AML-193 (cell line): ENCODE results near the gene MXRA8.
"Not testable (repeated sequence)": the region's sequence is repeated elsewhere in the genome, so short reads cannot be mapped to it uniquely, and the experiment has no call there.

Source experiments
- DNase-seq, 2 experiments: peaks; one replicate each; lab custom pipeline; 2025; lab: John Stamatoyannopoulos, UW

MXRA8 gene

GRCh38 chr1:1358433-1359271 is at the start of gene MXRA8:
Gene MXRA8 (minus strand): TSS chr1:1358555. CDS start chr1:1358504, 51 bp downstream.
- DNase-seq = no peak

- DNase-seq = no peak
Observed at GRCh38 chr1:1407636-1408318, 49.4 kb upstream of the MXRA8 start.

GRCh38 chr1:1406821-1407635 is 48.7 kb upstream of the MXRA8 start, which contains the start of gene MRPL20:
Gene MRPL20 (minus strand): TSS chr1:1407293. CDS start chr1:1407217, 76 bp downstream.
- peak; percentile 82 to 91 for DNase-seq

- no peak for DNase-seq
Observed at GRCh38 chr1:1406101-1406820, 47.9 kb upstream of the MXRA8 start.

- DNase-seq = no peak
Observed at GRCh38 chr1:1403653-1404052, 45.3 kb upstream of the MXRA8 start.

- not testable (repeated sequence) for DNase-seq
Observed at GRCh38 chr1:1402901-1403392, 44.6 kb upstream of the MXRA8 start.

- peak; percentile 42 to 43 for DNase-seq
Observed at GRCh38 chr1:1402072-1402900, 43.9 kb upstream of the MXRA8 start.

GRCh38 chr1:1401457-1402010 is 43.2 kb upstream of the MXRA8 start:
- no peak for DNase-seq

GRCh38 chr1:1400576-1401456 is 42.5 kb upstream of the MXRA8 start:
- DNase-seq = no peak

GRCh38 chr1:1399872-1400575 is 41.7 kb upstream of the MXRA8 start:
- DNase-seq = no peak

GRCh38 chr1:1399187-1399871 is 41.0 kb upstream of the MXRA8 start, which contains the start of gene CCNL2:
Gene CCNL2 (minus strand): TSS chr1:1399335. CDS start chr1:1399306, 29 bp downstream.
- DNase-seq = peak; percentile 94 to 95

- no peak for DNase-seq
Observed at GRCh38 chr1:1398677-1399186, 40.4 kb upstream of the MXRA8 start.

- DNase-seq = peak in 1 of 2 experiments; percentile 3
Observed at GRCh38 chr1:1397839-1398523, 39.6 kb upstream of the MXRA8 start.

GRCh38 chr1:1395166-1395565 is 36.8 kb upstream of the MXRA8 start:
- no peak for DNase-seq

GRCh38 chr1:1394116-1394515 is 35.8 kb upstream of the MXRA8 start:
- no peak for DNase-seq

- no peak for DNase-seq
Observed at GRCh38 chr1:1393428-1393827, 35.1 kb upstream of the MXRA8 start.

- DNase-seq = no peak
Observed at GRCh38 chr1:1393014-1393413, 34.7 kb upstream of the MXRA8 start.
